Erythroblast (primary cell): Measurements from ENCODE around the gene SEPTIN5.

Experiments
- GATA1 ChIP-seq: IDR thresholded peaks from 2 replicates; pipeline ENCODE4 v1.6.1; 2011; ENCODE audit warnings: low read depth, mild to moderate bottlenecking, control low read depth, low read length, moderate library complexity
- POLR2A ChIP-seq: IDR thresholded peaks from 2 replicates; pipeline ENCODE4 v1.6.1; 2011; ENCODE audit warnings: mild to moderate bottlenecking, low read length

DNA sequence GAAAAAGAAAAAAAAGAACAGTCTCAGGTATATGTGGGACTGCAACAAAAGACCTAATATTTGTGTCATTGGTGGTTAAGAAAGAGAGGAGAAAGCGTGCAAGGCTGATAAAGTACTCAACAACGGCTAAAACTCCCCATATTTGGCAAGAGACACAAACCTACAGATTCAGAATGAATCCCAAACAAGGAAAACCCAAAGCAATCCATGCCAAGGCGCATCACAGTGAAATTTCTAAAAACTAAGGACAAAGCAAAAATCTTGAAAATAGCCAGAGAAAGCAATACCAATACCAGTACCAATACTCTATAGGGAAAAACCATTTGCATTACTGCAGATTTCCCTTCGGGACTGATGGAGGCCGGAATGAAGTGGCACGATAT is 32.4 kb upstream of the SEPTIN5 start:
- TF ChIP-seq POLR2A (no peak), GATA1 (no peak)
